ENCODE data around the gene APCDD1. TPM values are rescaled to one million over a fixed set of nuclear protein-coding genes. Genes with fewer than 3 reads are reported as not detected.

Gene APCDD1
- total RNA-seq, 1 experiment from 2014 or later = not detected

DNA sequence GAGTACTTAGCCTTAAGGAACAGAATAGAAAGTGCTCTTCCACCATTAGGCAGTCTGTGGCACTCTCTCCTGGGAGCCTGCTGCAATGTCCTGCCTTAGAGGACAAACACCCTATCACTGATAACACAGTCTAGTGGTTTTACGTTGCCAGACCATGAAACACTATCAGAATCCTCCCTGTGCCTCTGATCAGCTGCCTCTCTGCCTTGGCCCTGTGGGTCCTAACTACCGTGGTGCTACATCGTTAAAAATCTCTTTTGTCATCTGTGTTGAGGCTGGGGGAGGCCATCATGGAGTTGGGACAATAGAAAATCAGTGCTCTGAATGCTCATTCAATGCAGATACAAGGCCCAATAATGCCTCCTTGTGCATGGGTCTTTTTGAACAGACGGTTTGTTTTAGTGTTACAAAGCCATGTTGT lies 11.9 kb upstream of the APCDD1 start:
- no peak overlapping the region for H3K27ac ChIP-seq (ENCODE audit: low read depth, low read length)
- H3K79me2 ChIP-seq (ENCODE audit: insufficient read depth, low read length) = no peaks in the 10 kb centered on the region
- no peak for ATAC-seq
- no peak overlapping the region for H2AFZ ChIP-seq (ENCODE audit: low read depth, low read length, poor library complexity, severe bottlenecking)
- no peaks in the 10 kb centered on the region for H4K20me1 ChIP-seq (ENCODE audit: insufficient read depth)
- no peaks in the 10 kb centered on the region for H3K9me3 ChIP-seq (ENCODE audit: control insufficient read depth in 1 of 2, insufficient read depth in 1 of 2, low read depth in 1 of 2, low read length in 2 of 2)
- TF ChIP-seq SRF (IDR thresholded peaks at IDR 0.05; ENCODE audit: low read depth) = no peak
- TF ChIP-seq ZNF274 (IDR thresholded peaks at IDR 0.05; ENCODE audit: low read depth, low read length) = no peak
- no peak for TF ChIP-seq CTCF (IDR thresholded peaks at IDR 0.05 in 2 of 3, conservative IDR thresholded peaks at IDR 0.05 in 1 of 3; ENCODE audit: borderline replicate concordance in 1 of 3, insufficient read depth in 1 of 3, low read depth in 2 of 3, low read length in 2 of 3)
- no peak for TF ChIP-seq SIN3A (IDR thresholded peaks at IDR 0.05; ENCODE audit: low read depth)
- TF ChIP-seq TCF7L2 (IDR thresholded peaks at IDR 0.05; ENCODE audit: borderline replicate concordance, extremely low read depth, insufficient read depth, insufficient read length) = no peak
- no peak for TF ChIP-seq POLR2AphosphoS5 (IDR thresholded peaks at IDR 0.05; ENCODE audit: low read depth, low read length)
- no peaks in the 10 kb centered on the region for H3K36me3 ChIP-seq (ENCODE audit: control insufficient read depth in 1 of 2, insufficient read depth in 2 of 2, low read length in 2 of 2)
- intact Hi-C loops (cut with micrococcal nuclease) = no loop called here
- no peaks in the 10 kb centered on the region for H3K4me1 ChIP-seq (ENCODE audit: control insufficient read depth in 1 of 2, insufficient read depth in 2 of 2, low read length in 2 of 2)
- ChIA-PET POLR2A (no interaction called here), CTCF (no interaction called here), RAD21 (ENCODE audit: low non-redundant PET in 1 of 2, low total read pairs in 2 of 2, uncharacterized antibody in 2 of 2, unreplicated experiment in 2 of 2) (no interaction called here)
- DNase-seq (ENCODE audit: low read depth, low spot score) = no peak
- H3K9me2 ChIP-seq (ENCODE audit: insufficient read depth) = no peaks in the 10 kb centered on the region
- no TSS peak for BruUV-seq (replicated peaks)
- peaks cover 54% of the 10 kb centered on the region for H3K27me3 ChIP-seq (ENCODE audit: insufficient read depth, low read length)
- H3K9ac ChIP-seq (ENCODE audit: low read length) = no peak overlapping the region
- H3K4me3 ChIP-seq (replicated peaks in 1 of 2; ENCODE audit: low read depth in 1 of 2, low read length in 2 of 2) = no peak overlapping the region
- H3K4me2 ChIP-seq (ENCODE audit: low read length) = no peak overlapping the region

DNA sequence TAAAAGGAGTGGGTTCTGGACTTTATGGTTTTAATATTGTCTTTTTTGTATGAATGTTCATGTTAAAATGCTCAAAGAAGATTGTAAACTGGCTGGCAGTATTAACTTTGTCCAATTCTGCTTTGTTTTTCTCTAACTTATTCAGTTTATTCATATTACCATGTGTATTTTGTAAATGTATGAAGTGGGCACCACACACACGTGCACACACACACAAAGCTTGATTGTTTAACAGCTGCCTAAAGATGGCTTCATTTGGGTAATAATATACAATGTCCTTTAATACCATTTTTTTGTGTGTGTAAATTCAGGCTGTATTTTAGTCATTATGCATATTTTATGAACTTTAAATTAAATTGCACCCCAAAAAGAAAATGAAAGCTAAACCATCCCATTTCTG lies 11.4 kb upstream of the APCDD1 start:
- ATAC-seq (no peak), DNase-seq (ENCODE audit: low read depth, low spot score) (no peak)
- Histone ChIP-seq H3K9me3 (ENCODE audit: control insufficient read depth in 1 of 2, insufficient read depth in 1 of 2, low read depth in 1 of 2, low read length in 2 of 2) (no peaks in the 10 kb centered on the region), H3K4me1 (ENCODE audit: control insufficient read depth in 1 of 2, insufficient read depth in 2 of 2, low read length in 2 of 2) (no peaks in the 10 kb centered on the region), H3K79me2 (ENCODE audit: insufficient read depth, low read length) (no peaks in the 10 kb centered on the region), H3K9me2 (ENCODE audit: insufficient read depth) (no peaks in the 10 kb centered on the region), H2AFZ (ENCODE audit: low read depth, low read length, poor library complexity, severe bottlenecking) (no peak overlapping the region), H3K4me3 (replicated peaks in 1 of 2; ENCODE audit: low read depth in 1 of 2, low read length in 2 of 2) (no peak overlapping the region), H3K27me3 (ENCODE audit: insufficient read depth, low read length) (peaks cover 59% of the 10 kb centered on the region), H3K9ac (ENCODE audit: low read length) (no peak overlapping the region), H3K27ac (ENCODE audit: low read depth, low read length) (no peak overlapping the region), H3K36me3 (ENCODE audit: control insufficient read depth in 1 of 2, insufficient read depth in 2 of 2, low read length in 2 of 2) (no peaks in the 10 kb centered on the region), H4K20me1 (ENCODE audit: insufficient read depth) (no peaks in the 10 kb centered on the region), H3K4me2 (ENCODE audit: low read length) (no peak overlapping the region)
- ChIA-PET CTCF (no interaction called here), POLR2A (no interaction called here), RAD21 (ENCODE audit: low non-redundant PET in 1 of 2, low total read pairs in 2 of 2, uncharacterized antibody in 2 of 2, unreplicated experiment in 2 of 2) (no interaction called here)
- intact Hi-C loops (cut with micrococcal nuclease) = no loop called here
- no TSS peak for BruUV-seq (replicated peaks)
- TF ChIP-seq CTCF (IDR thresholded peaks at IDR 0.05 in 2 of 3, conservative IDR thresholded peaks at IDR 0.05 in 1 of 3; ENCODE audit: borderline replicate concordance in 1 of 3, insufficient read depth in 1 of 3, low read depth in 2 of 3, low read length in 2 of 3) (no peak), EGR1 (IDR thresholded peaks at IDR 0.05; ENCODE audit: low read depth) (no peak), CEBPB (IDR thresholded peaks at IDR 0.05; ENCODE audit: low read depth) (no peak), POLR2AphosphoS5 (IDR thresholded peaks at IDR 0.05; ENCODE audit: low read depth, low read length) (no peak), TCF7L2 (IDR thresholded peaks at IDR 0.05; ENCODE audit: borderline replicate concordance, extremely low read depth, insufficient read depth, insufficient read length) (no peak), ZFX (IDR thresholded peaks at IDR 0.05) (no peak), ELF1 (IDR thresholded peaks at IDR 0.05; ENCODE audit: borderline replicate concordance, low read depth) (no peak)
- TF ChIP-seq, protein P1, sequence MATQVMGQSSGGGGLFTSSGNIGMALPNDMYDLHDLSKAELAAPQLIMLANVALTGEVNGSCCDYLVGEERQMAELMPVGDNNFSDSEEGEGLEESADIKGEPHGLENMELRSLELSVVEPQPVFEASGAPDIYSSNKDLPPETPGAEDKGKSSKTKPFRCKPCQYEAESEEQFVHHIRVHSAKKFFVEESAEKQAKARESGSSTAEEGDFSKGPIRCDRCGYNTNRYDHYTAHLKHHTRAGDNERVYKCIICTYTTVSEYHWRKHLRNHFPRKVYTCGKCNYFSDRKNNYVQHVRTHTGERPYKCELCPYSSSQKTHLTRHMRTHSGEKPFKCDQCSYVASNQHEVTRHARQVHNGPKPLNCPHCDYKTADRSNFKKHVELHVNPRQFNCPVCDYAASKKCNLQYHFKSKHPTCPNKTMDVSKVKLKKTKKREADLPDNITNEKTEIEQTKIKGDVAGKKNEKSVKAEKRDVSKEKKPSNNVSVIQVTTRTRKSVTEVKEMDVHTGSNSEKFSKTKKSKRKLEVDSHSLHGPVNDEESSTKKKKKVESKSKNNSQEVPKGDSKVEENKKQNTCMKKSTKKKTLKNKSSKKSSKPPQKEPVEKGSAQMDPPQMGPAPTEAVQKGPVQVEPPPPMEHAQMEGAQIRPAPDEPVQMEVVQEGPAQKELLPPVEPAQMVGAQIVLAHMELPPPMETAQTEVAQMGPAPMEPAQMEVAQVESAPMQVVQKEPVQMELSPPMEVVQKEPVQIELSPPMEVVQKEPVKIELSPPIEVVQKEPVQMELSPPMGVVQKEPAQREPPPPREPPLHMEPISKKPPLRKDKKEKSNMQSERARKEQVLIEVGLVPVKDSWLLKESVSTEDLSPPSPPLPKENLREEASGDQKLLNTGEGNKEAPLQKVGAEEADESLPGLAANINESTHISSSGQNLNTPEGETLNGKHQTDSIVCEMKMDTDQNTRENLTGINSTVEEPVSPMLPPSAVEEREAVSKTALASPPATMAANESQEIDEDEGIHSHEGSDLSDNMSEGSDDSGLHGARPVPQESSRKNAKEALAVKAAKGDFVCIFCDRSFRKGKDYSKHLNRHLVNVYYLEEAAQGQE (IDR thresholded peaks at IDR 0.05; ENCODE audit: low read depth) = no peak
